H1 (cell line): Measurements from ENCODE around the gene RFX2. TPM values are rescaled to one million over a fixed set of nuclear protein-coding genes. Genes with fewer than 3 reads are reported as not detected.

Experiments used
- CTCF ChIA-PET: fragments of 300-600 bp; sonication (Branson Sonifier 250); formaldehyde crosslinking; loops from one replicate; lab custom pipeline; 2021; ENCODE audit not compliant: partially characterized antibody; lab: Charles Lee
- POLR2A ChIA-PET: fragments of 300-600 bp; sonication (Branson Sonifier 250); formaldehyde crosslinking; loops from one replicate; lab custom pipeline; 2021; ENCODE audit warnings: inconsistent platforms; ENCODE audit not compliant: partially characterized antibody; lab: Charles Lee
- DNase-seq, 2 experiments: peaks; one replicate each; pipeline versions ENCODE4 v3.0.0 to v3.0.0-alpha.2; 2010 to 2022; ENCODE audit warnings: low spot score in 2 of 2, low read depth in 1 of 2, mixed read lengths in 1 of 2
- FAIRE-seq: peaks from 2 replicates; lab custom pipeline; 2011; peaks lifted over from hg19 to GRCh38; lab: Jason Lieb, UNC
- H2AFZ ChIP-seq: 2 replicates; pipeline ENCODE4 v1.8.1; 2012; ENCODE audit warnings: low read length, inconsistent platforms
- H2AK5ac ChIP-seq: 2 replicates; pipeline ENCODE4 v1.6.1; 2013; ENCODE audit warnings: low read depth, low read length
- H2BK120ac ChIP-seq: replicated peaks from 2 replicates; pipeline ENCODE3; 2013; ENCODE audit warnings: low read depth, low read length, inconsistent platforms
- H2BK12ac ChIP-seq: 2 replicates; pipeline ENCODE4 v1.6.1; 2013; ENCODE audit warnings: low read depth, low read length
- H2BK15ac ChIP-seq: 2 replicates; pipeline ENCODE4 v1.6.1; 2013; ENCODE audit warnings: low read length
- H2BK20ac ChIP-seq: 2 replicates; pipeline ENCODE4 v1.6.1; 2013; ENCODE audit warnings: low read length
- H2BK5ac ChIP-seq: 2 replicates; pipeline ENCODE4 v1.6.1; 2013; ENCODE audit warnings: low read depth, low read length
- H3K14ac ChIP-seq: 2 replicates; pipeline ENCODE4 v1.6.1; 2013; ENCODE audit warnings: inconsistent platforms; ENCODE audit not compliant: insufficient read length
- H3K18ac ChIP-seq: 2 replicates; pipeline ENCODE4 v1.6.1; 2013; ENCODE audit warnings: low read length; ENCODE audit errors: extremely low read depth
- H3K23ac ChIP-seq: 2 replicates; pipeline ENCODE4 v1.6.1; 2013; ENCODE audit warnings: inconsistent platforms; ENCODE audit not compliant: insufficient read length
- H3K23me2 ChIP-seq: 2 replicates; pipeline ENCODE4 v1.6.1; 2013; ENCODE audit warnings: low read depth, low read length
- H3K27ac ChIP-seq: 2 replicates; pipeline ENCODE4 v1.6.1; 2011; ENCODE audit warnings: low read depth, low read length, inconsistent platforms
- H3K27me3 ChIP-seq, 4 experiments: replicated peaks in 1 of 4; 1 replicate in 1 of 4; 2 replicates in 3 of 4; pipeline versions ENCODE4 v1.6.1 to v1.8.1; 2011 to 2013; ENCODE audit warnings: low read length in 3 of 4, mild to moderate bottlenecking in 3 of 4, inconsistent platforms in 2 of 4, mixed read lengths in 2 of 4, moderate library complexity in 1 of 4; ENCODE audit not compliant: control insufficient read depth in 3 of 4, insufficient read depth in 3 of 4; ENCODE audit errors: extremely low read depth in 1 of 4
- H3K36me3 ChIP-seq, 4 experiments: 2 replicates each; pipeline versions ENCODE4 v1.6.1 to v1.8.1; 2011 to 2013; ENCODE audit warnings: mild to moderate bottlenecking in 4 of 4, low read length in 3 of 4, moderate library complexity in 2 of 4, control low read depth in 1 of 4, inconsistent platforms in 1 of 4; ENCODE audit not compliant: insufficient read depth in 4 of 4, control insufficient read depth in 2 of 4
- H3K4ac ChIP-seq: replicated peaks from 2 replicates; pipeline ENCODE3; 2013; ENCODE audit warnings: low read length, low read depth, mixed read lengths, inconsistent platforms; ENCODE audit not compliant: insufficient read length
- H3K4me1 ChIP-seq, 4 experiments: replicated peaks in 1 of 4; 1 replicate in 1 of 4; 2 replicates in 3 of 4; pipeline versions ENCODE4 v1.6.1 to v1.8.1; 2011 to 2013; ENCODE audit warnings: low read length in 3 of 4, inconsistent platforms in 2 of 4, mixed read lengths in 1 of 4; ENCODE audit not compliant: insufficient read depth in 4 of 4, control insufficient read depth in 3 of 4
- H3K4me2 ChIP-seq, 2 experiments: 2 replicates each; pipeline versions ENCODE4 v1.6.1 to v1.8.1; 2011 to 2013; ENCODE audit warnings: low read depth in 2 of 2, low read length in 2 of 2, control low read depth in 1 of 2, inconsistent platforms in 1 of 2, mild to moderate bottlenecking in 1 of 2; ENCODE audit not compliant: insufficient read depth in 1 of 2
- H3K4me3 ChIP-seq, 4 experiments: fragments of 200-600, 300-600 bp in 1 of 4; sonication (generic), shearing (Covaris generic), sonication (Bioruptor Twin) in 1 of 4; 2 replicates each; pipeline versions ENCODE4 v1.5.1 to v1.8.1; 2011 to 2016; ENCODE audit warnings: low read length in 4 of 4, low read depth in 3 of 4, control low read depth in 2 of 4, inconsistent platforms in 2 of 4, mild to moderate bottlenecking in 2 of 4, mixed read lengths in 1 of 4, moderate library complexity in 1 of 4; ENCODE audit not compliant: insufficient read depth in 2 of 4; ENCODE audit errors: extremely low read depth in 1 of 4
- H3K56ac ChIP-seq: replicated peaks from 2 replicates; pipeline ENCODE3; 2013; ENCODE audit warnings: low read depth, mild to moderate bottlenecking, mixed read lengths, low read length, inconsistent platforms; ENCODE audit not compliant: insufficient read length
- H3K79me1 ChIP-seq: 2 replicates; pipeline ENCODE4 v1.6.1; 2013; ENCODE audit warnings: low read depth, low read length, control low read depth
- H3K79me2 ChIP-seq, 2 experiments: 2 replicates each; pipeline versions ENCODE4 v1.6.1 to v1.8.1; 2012 to 2013; ENCODE audit warnings: low read length in 2 of 2, mild to moderate bottlenecking in 2 of 2, inconsistent platforms in 1 of 2; ENCODE audit not compliant: insufficient read depth in 2 of 2, control insufficient read depth in 1 of 2
- H3K9ac ChIP-seq, 4 experiments: replicated peaks in 1 of 4; 1 replicate in 1 of 4; 2 replicates in 3 of 4; pipeline versions ENCODE4 v1.6.1 to v1.8.1; 2011 to 2013; ENCODE audit warnings: low read depth in 3 of 4, low read length in 3 of 4, control low read depth in 2 of 4, mild to moderate bottlenecking in 2 of 4, moderate library complexity in 2 of 4, inconsistent platforms in 1 of 4; ENCODE audit errors: extremely low read depth in 1 of 4
- H3K9me3 ChIP-seq, 2 experiments: 2 replicates each; pipeline versions ENCODE4 v1.6.1 to v1.8.1; 2012 to 2013; ENCODE audit warnings: mild to moderate bottlenecking in 2 of 2, moderate library complexity in 2 of 2, control low read depth in 1 of 2, inconsistent platforms in 1 of 2, low read depth in 1 of 2, low read length in 1 of 2, mixed read lengths in 1 of 2; ENCODE audit not compliant: insufficient read depth in 2 of 2
- H4K20me1 ChIP-seq, 2 experiments: replicated peaks in 1 of 2; 2 replicates each; pipeline versions ENCODE3 to v1.8.1; 2011 to 2013; ENCODE audit warnings: inconsistent platforms in 2 of 2, low read length in 2 of 2, mild to moderate bottlenecking in 1 of 2; ENCODE audit not compliant: insufficient read depth in 2 of 2, control insufficient read depth in 1 of 2
- H4K5ac ChIP-seq: 2 replicates; pipeline ENCODE4 v1.6.1; 2013; ENCODE audit warnings: low read length, low read depth, mixed read lengths, inconsistent platforms; ENCODE audit not compliant: insufficient read length
- H4K8ac ChIP-seq: 2 replicates; pipeline ENCODE4 v1.8.0; 2013; ENCODE audit warnings: mild to moderate bottlenecking, moderate library complexity, low read length, inconsistent platforms; ENCODE audit not compliant: insufficient read depth; ENCODE audit errors: extremely low read depth
- H4K91ac ChIP-seq: replicated peaks from 2 replicates; pipeline ENCODE3; 2013; ENCODE audit warnings: low read length, mixed read lengths, inconsistent platforms; ENCODE audit not compliant: insufficient read length
- CTBP2 ChIP-seq: IDR thresholded peaks from 2 replicates; pipeline ENCODE4 v1.7.0; 2011; ENCODE audit warnings: borderline replicate concordance, mild to moderate bottlenecking, moderate library complexity, mixed read lengths, low read length; ENCODE audit not compliant: insufficient read depth, insufficient read length
- KDM4A ChIP-seq: IDR thresholded peaks from one replicate; pipeline ENCODE4 v1.7.1; 2012; ENCODE audit warnings: low read depth, mild to moderate bottlenecking, moderate library complexity, low read length, inconsistent platforms; ENCODE audit not compliant: severe bottlenecking
- POLR2A ChIP-seq, 2 experiments: IDR thresholded peaks; 1 replicate in 1 of 2; 2 replicates in 1 of 2; pipeline ENCODE4 v1.6.1; 2011; ENCODE audit warnings: low read depth in 2 of 2, low read length in 2 of 2, mild to moderate bottlenecking in 2 of 2; ENCODE audit errors: control extremely low read depth in 1 of 2
- SAP30 ChIP-seq: fragments of 300-600 bp; sonication (generic); IDR thresholded peaks from 2 replicates; pipeline ENCODE4 v1.7.1; 2012; ENCODE audit warnings: low read length, moderate library complexity, mild to moderate bottlenecking, inconsistent platforms; ENCODE audit not compliant: insufficient read depth, insufficient replicate concordance
- SIRT6 ChIP-seq: IDR thresholded peaks from one replicate; pipeline ENCODE4 v1.7.1; 2012; ENCODE audit warnings: low read length, inconsistent platforms
- SUZ12 ChIP-seq: fragments of 200-600 bp; sonication (generic); IDR thresholded peaks from 2 replicates; pipeline ENCODE4 v1.6.1; 2012; ENCODE audit warnings: mild to moderate bottlenecking, inconsistent platforms, low read length, moderate library complexity, mixed read lengths
- TAF1 ChIP-seq: IDR thresholded peaks from 2 replicates; pipeline ENCODE4 v1.6.1; 2011; ENCODE audit warnings: mild to moderate bottlenecking, low read depth, low read length
- USF2 ChIP-seq: IDR thresholded peaks from 2 replicates; pipeline ENCODE4 v1.6.1; 2011; ENCODE audit warnings: low read length, improper control_type of control experiment
- WGBS, 2 experiments: shearing (Covaris generic) in 1 of 2; methylation state at CpG; one replicate each; pipeline versions ENCODE4 v1.1.6 to v1.1.7; 2013 to 2015; ENCODE audit warnings: low lambda C conversion rate in 2 of 2, mixed read lengths in 2 of 2, inconsistent platforms in 1 of 2, low coverage in 1 of 2, missing lambda C conversion rate in 1 of 2; ENCODE audit not compliant: insufficient replicate concordance in 2 of 2, insufficient coverage in 1 of 2, insufficient read length in 1 of 2; ENCODE audit errors: extremely low coverage in 1 of 2, missing lambda C conversion rate in 1 of 2; 5-methylcytosine and 5-hydroxymethylcytosine counted together
- polyA plus RNA-seq, 7 experiments: library from polyadenylated mRNA; depleted of rRNA in 3 of 7; stranded (reverse) in 5 of 7; unstranded in 2 of 7; fragments of >200 nt in 5 of 7; fragments of 200-250 nt in 2 of 7; gene quantifications; 1 replicate in 5 of 7; 2 replicates in 1 of 7; 4 replicates in 1 of 7; pipeline versions ENCODE4 v1.2.1 to v1.2.3, GENCODE V29; 2011 to 2013; ENCODE audit warnings: missing spikeins in 2 of 7, mixed read lengths in 2 of 7
- total RNA-seq: library from RNA; stranded (reverse); fragmentation: NEBNext Ultra II Directional; extraction: Animal tissue kit (Norgen Biotek cat#: 25700); gene quantifications from 2 replicates; pipeline ENCODE4 v1.2.1, GENCODE V29; 2021
- TF ChIP-seq, protein P1 (sequence below): IDR thresholded peaks from 2 replicates; pipeline ENCODE4 v1.6.1; 2012; ENCODE audit warnings: inconsistent platforms

The RFX2 gene
- total and polyA plus RNA-seq, 2 of the 8 experiments (the other 6 are each of a cell fraction or from before 2014, with no cell fraction given), result 4.8 to 5.3 TPM

- H2BK20ac ChIP-seq, result no peak overlapping the region
- no peak for DNase-seq
- H3K27me3 ChIP-seq, result no peaks in the 10 kb centered on the region
- no peak overlapping the region for H3K4ac ChIP-seq
- H3K4me2 ChIP-seq, result peak overlapping the region; percentile 2 to 53
- no peak overlapping the region for H3K23ac ChIP-seq
- H2BK5ac ChIP-seq, result peak overlapping the region; percentile 36; the same call in 1 of the 2 replicates
- H2BK12ac ChIP-seq, result 0 out of 2 replicates have a peak overlapping the region, but pooled peaks have one; percentile 68
- POLR2A ChIA-PET, result interaction anchor here (1.3 to 1.8 kb wide), 4 partner anchors 10 to 66 kb away, joined by 3 to 12 read pairs (median 4); partner anchors contain the start of genes NDUFA11 and RANBP3
- H3K18ac ChIP-seq, result no peak overlapping the region; the same call in none of the 2 replicates
- CTCF ChIA-PET, result interaction anchor here (0.5 to 3.9 kb wide), 29 partner anchors 8 to 1148 kb away, joined by 3 to 48 read pairs (median 6); partner anchors contain the start of genes NRTN and RANBP3
- peak overlapping the region in 1 of 4 experiments; percentile 7; a peak in 2 of 8 replicates for H3K4me3 ChIP-seq
- peak overlapping the region in 3 of 4 experiments; percentile 33 to 58 (median 56); a peak in 6 of 7 replicates for H3K9ac ChIP-seq
- no peaks in the 10 kb centered on the region for H3K9me3 ChIP-seq
- H2BK120ac ChIP-seq, result no peak overlapping the region
- no peak overlapping the region for H3K56ac ChIP-seq
- H2AK5ac ChIP-seq, result peak overlapping the region; percentile 40; the same call in 1 of the 2 replicates
- H4K20me1 ChIP-seq, result peaks cover 42 to 68% of the 10 kb centered on the region in 2 experiments
- peaks cover 0 to 5% (median 3%) of the 10 kb centered on the region in 4 experiments; a peak in 6 of 8 replicates for H3K36me3 ChIP-seq
- peaks cover 9 to 16% (median 13%) of the 10 kb centered on the region in 4 experiments for H3K4me1 ChIP-seq
- no peaks in the 10 kb centered on the region for H3K23me2 ChIP-seq
- 77% methylated on average over 18 of the region's 18 CpGs; no CpG with 5 or more reads in 1 of the 2 experiments for WGBS, 2 experiments
- H3K27ac ChIP-seq, result peak overlapping the region; percentile 57
- H3K79me1 ChIP-seq, result peaks cover 65% of the 10 kb centered on the region
- H2BK15ac ChIP-seq, result peak overlapping the region; percentile 61; the same call in 1 of the 2 replicates
- H3K14ac ChIP-seq, result no peak overlapping the region
- H4K5ac ChIP-seq, result no peak overlapping the region
- no peak overlapping the region for H4K91ac ChIP-seq
- H2AFZ ChIP-seq, result no peak overlapping the region
- FAIRE-seq, result no peak
- H4K8ac ChIP-seq, result no peak overlapping the region
- peaks cover 31 to 99% of the 10 kb centered on the region in 2 experiments for H3K79me2 ChIP-seq
- TF ChIP-seq SAP30, result no peak
- TF ChIP-seq POLR2A (IDR thresholded peaks at IDR 0.05; ENCODE audit: control extremely low read depth in 1 of 2, low read depth in 2 of 2, low read length in 2 of 2), result no peak
- TF ChIP-seq CTBP2, result no peak
- no peak for TF ChIP-seq SUZ12
- no peak for TF ChIP-seq TAF1
- TF ChIP-seq USF2, result no peak
- TF ChIP-seq SIRT6, result no peak
- TF ChIP-seq, protein P1, sequence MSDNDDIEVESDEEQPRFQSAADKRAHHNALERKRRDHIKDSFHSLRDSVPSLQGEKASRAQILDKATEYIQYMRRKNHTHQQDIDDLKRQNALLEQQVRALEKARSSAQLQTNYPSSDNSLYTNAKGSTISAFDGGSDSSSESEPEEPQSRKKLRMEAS, result no peak
- no peak for TF ChIP-seq KDM4A
Measured at GRCh38 chr19:5968431-5969373, 141.6 kb downstream of the RFX2 start.
